ENCODE data around the gene DPYSL5. TPM values are rescaled to one million over a fixed set of nuclear protein-coding genes. Genes with fewer than 3 reads are reported as not detected.

Gene DPYSL5
- total and polyA plus RNA-seq, 2 of the 13 experiments (the other 11 are each of a cell fraction or from before 2014, with no cell fraction given), result 0.15 TPM; not detected in 1

DNA sequence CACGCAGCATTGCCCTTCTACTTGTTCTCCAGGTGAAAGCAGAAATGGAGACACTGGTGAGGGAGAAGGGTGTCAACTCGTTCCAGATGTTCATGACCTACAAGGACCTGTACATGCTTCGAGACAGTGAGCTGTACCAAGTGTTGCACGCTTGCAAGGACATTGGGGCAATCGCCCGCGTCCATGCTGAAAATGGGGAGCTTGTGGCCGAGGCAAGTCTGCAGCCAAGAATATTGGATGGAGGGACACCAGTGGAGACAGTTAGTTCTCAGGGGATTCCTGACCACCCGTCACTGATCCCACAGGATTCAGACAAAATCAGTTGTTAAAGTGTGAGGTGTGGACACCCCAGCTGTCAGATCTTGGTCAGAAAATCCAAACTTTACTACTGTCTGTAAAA lies 79.3 kb downstream of the DPYSL5 start:
- POLR2A ChIA-PET, result interaction anchor here (1.0 kb wide), 1 partner anchor 166 kb away, joined by 4 read pairs; no protein-coding TSS in a partner anchor
- 95% methylated on average over 9 of the region's 9 CpGs for WGBS (ENCODE audit: low lambda C conversion rate)
- intact Hi-C loops (cut with micrococcal nuclease; ENCODE audit: unreplicated experiment) (no loop called here), in situ Hi-C loops (cut with HindIII; ENCODE audit: extremely low pct_ligation_motif_present, low pct_unique_long_range_greater_than_20kb) (no loop called here)
- no peak overlapping the region for H3K9ac ChIP-seq (ENCODE audit: insufficient read depth, low read depth, low read length)
- no peak for DNase-seq (ENCODE audit: low spot score)
- no peak overlapping the region for H3K27ac ChIP-seq (ENCODE audit: extremely low read length, insufficient read depth, low read length)
- no peaks in the 10 kb centered on the region for H3K36me3 ChIP-seq (replicated peaks in 1 of 2; ENCODE audit: control insufficient read depth in 1 of 2, insufficient read depth in 2 of 2, low read length in 2 of 2)
- no peak overlapping the region for H2AFZ ChIP-seq (ENCODE audit: low read length)
- no peak overlapping the region for H3K4me3 ChIP-seq (replicated peaks in 1 of 3; ENCODE audit: insufficient read depth in 1 of 3, low read depth in 2 of 3, low read length in 3 of 3)
- peaks cover 2 to 4% of the 10 kb centered on the region in 2 experiments; a peak in 1 of 5 replicates for H3K27me3 ChIP-seq (ENCODE audit: control insufficient read depth in 1 of 2, insufficient read depth in 2 of 2, low read length in 2 of 2)
- H3K4me2 ChIP-seq (ENCODE audit: low read depth, low read length), result no peak overlapping the region
- CTCF ChIA-PET (ENCODE audit: low intra/inter-chr PET ratio, low total read pairs), result no interaction called here
- no peak for FAIRE-seq
- no peak for ATAC-seq
- H3K9me3 ChIP-seq (ENCODE audit: low read length), result no peaks in the 10 kb centered on the region
- H3K79me2 ChIP-seq (ENCODE audit: insufficient read depth, low read length), result no peaks in the 10 kb centered on the region
- no peaks in the 10 kb centered on the region for H4K20me1 ChIP-seq (ENCODE audit: insufficient read depth, low read length)
- no TSS peak for BruUV-seq (replicated peaks)
- no peak for TF ChIP-seq KMT2A (CRISPR knock-in tag; IDR thresholded peaks at IDR 0.05)
- TF ChIP-seq, protein P1, sequence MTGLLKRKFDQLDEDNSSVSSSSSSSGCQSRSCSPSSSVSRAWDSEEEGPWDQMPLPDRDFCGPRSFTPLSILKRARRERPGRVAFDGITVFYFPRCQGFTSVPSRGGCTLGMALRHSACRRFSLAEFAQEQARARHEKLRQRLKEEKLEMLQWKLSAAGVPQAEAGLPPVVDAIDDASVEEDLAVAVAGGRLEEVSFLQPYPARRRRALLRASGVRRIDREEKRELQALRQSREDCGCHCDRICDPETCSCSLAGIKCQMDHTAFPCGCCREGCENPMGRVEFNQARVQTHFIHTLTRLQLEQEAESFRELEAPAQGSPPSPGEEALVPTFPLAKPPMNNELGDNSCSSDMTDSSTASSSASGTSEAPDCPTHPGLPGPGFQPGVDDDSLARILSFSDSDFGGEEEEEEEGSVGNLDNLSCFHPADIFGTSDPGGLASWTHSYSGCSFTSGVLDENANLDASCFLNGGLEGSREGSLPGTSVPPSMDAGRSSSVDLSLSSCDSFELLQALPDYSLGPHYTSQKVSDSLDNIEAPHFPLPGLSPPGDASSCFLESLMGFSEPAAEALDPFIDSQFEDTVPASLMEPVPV (CRISPR knock-in tag; IDR thresholded peaks at IDR 0.05), result no peak
- H3K4me1 ChIP-seq (ENCODE audit: insufficient read depth, low read length), result peaks cover 69% of the 10 kb centered on the region

DNA sequence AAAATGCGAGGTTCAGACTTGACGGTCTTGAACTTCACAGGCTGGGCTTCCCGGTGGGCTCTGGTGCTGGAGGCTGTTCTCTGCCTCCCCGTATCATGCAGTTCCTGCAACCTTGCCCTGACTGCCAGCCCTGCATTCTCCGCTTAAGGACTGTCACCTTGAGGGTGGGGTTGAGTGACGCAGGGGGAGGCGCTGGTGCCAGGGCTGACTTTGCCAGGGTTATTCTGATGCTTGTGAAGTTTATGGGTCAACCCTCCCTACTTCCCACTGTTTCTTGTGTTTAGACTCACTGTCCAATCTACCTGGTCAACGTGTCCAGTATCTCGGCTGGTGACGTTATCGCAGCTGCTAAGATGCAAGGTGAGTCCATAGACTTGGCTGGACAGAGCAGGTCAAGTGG lies 85.0 kb downstream of the DPYSL5 start:
- ChIA-PET CTCF (ENCODE audit: low intra/inter-chr PET ratio, low total read pairs) (no interaction called here), POLR2A (no interaction called here)
- Histone ChIP-seq H3K4me3 (replicated peaks in 1 of 3; ENCODE audit: insufficient read depth in 1 of 3, low read depth in 2 of 3, low read length in 3 of 3) (no peak overlapping the region), H3K4me2 (ENCODE audit: low read depth, low read length) (no peak overlapping the region), H3K27ac (ENCODE audit: extremely low read length, insufficient read depth, low read length) (no peak overlapping the region), H3K9ac (ENCODE audit: insufficient read depth, low read depth, low read length) (no peak overlapping the region), H4K20me1 (ENCODE audit: insufficient read depth, low read length) (no peaks in the 10 kb centered on the region), H3K79me2 (ENCODE audit: insufficient read depth, low read length) (no peaks in the 10 kb centered on the region), H3K9me3 (ENCODE audit: low read length) (no peaks in the 10 kb centered on the region), H3K4me1 (ENCODE audit: insufficient read depth, low read length) (peaks cover 31% of the 10 kb centered on the region), H2AFZ (ENCODE audit: low read length) (no peak overlapping the region), H3K27me3 (ENCODE audit: control insufficient read depth in 1 of 2, insufficient read depth in 2 of 2, low read length in 2 of 2) (peaks cover 9 to 31% of the 10 kb centered on the region in 2 experiments; a peak in 3 of 5 replicates), H3K36me3 (replicated peaks in 1 of 2; ENCODE audit: control insufficient read depth in 1 of 2, insufficient read depth in 2 of 2, low read length in 2 of 2) (no peaks in the 10 kb centered on the region)
- no peak for ATAC-seq
- in situ Hi-C loops (cut with HindIII; ENCODE audit: extremely low pct_ligation_motif_present, low pct_unique_long_range_greater_than_20kb), result no loop called here
- DNase-seq (ENCODE audit: low spot score), result no peak
- intact Hi-C loops (cut with micrococcal nuclease; ENCODE audit: unreplicated experiment), result no loop called here
- BruUV-seq (replicated peaks), result no TSS peak
- 41% methylated on average over 7 of the region's 11 CpGs for WGBS (ENCODE audit: low lambda C conversion rate)
- FAIRE-seq, result no peak
- TF ChIP-seq ZNF383 (CRISPR knock-in tag; IDR thresholded peaks at IDR 0.05; ENCODE audit: borderline replicate concordance) (no peak), KDM3A (CRISPR knock-in tag; IDR thresholded peaks at IDR 0.05; ENCODE audit: low read depth) (no peak), KLF11 (CRISPR knock-in tag; IDR thresholded peaks at IDR 0.05) (no peak), RBFOX2 (IDR thresholded peaks at IDR 0.05; ENCODE audit: low read depth, low read length) (no peak), MED13 (CRISPR knock-in tag; IDR thresholded peaks at IDR 0.05) (no peak), POLR2G (IDR thresholded peaks at IDR 0.05; ENCODE audit: low read depth, low read length) (no peak), ZNF737 (CRISPR knock-in tag; IDR thresholded peaks at IDR 0.05; ENCODE audit: borderline replicate concordance) (no peak), HOXD1 (CRISPR knock-in tag; IDR thresholded peaks at IDR 0.05) (no peak), XRCC5 (optimal IDR thresholded peaks at IDR 0.05; ENCODE audit: low read length) (no peak)
- TF ChIP-seq, protein P2, sequence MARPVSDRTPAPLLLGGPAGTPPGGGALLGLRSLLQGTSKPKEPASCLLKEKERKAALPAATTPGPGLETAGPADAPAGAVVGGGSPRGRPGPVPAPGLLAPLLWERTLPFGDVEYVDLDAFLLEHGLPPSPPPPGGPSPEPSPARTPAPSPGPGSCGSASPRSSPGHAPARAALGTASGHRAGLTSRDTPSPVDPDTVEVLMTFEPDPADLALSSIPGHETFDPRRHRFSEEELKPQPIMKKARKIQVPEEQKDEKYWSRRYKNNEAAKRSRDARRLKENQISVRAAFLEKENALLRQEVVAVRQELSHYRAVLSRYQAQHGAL (CRISPR knock-in tag; IDR thresholded peaks at IDR 0.05; ENCODE audit: not compliant biosample characterization), result no peak
- TF ChIP-seq, protein P3, sequence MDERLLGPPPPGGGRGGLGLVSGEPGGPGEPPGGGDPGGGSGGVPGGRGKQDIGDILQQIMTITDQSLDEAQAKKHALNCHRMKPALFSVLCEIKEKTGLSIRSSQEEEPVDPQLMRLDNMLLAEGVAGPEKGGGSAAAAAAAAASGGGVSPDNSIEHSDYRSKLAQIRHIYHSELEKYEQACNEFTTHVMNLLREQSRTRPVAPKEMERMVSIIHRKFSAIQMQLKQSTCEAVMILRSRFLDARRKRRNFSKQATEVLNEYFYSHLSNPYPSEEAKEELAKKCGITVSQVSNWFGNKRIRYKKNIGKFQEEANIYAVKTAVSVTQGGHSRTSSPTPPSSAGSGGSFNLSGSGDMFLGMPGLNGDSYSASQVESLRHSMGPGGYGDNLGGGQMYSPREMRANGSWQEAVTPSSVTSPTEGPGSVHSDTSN (CRISPR knock-in tag; IDR thresholded peaks at IDR 0.05), result no peak
- TF ChIP-seq, protein P4, sequence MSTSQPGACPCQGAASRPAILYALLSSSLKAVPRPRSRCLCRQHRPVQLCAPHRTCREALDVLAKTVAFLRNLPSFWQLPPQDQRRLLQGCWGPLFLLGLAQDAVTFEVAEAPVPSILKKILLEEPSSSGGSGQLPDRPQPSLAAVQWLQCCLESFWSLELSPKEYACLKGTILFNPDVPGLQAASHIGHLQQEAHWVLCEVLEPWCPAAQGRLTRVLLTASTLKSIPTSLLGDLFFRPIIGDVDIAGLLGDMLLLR (CRISPR knock-in tag; IDR thresholded peaks at IDR 0.05), result no peak
- TF ChIP-seq, protein P5, sequence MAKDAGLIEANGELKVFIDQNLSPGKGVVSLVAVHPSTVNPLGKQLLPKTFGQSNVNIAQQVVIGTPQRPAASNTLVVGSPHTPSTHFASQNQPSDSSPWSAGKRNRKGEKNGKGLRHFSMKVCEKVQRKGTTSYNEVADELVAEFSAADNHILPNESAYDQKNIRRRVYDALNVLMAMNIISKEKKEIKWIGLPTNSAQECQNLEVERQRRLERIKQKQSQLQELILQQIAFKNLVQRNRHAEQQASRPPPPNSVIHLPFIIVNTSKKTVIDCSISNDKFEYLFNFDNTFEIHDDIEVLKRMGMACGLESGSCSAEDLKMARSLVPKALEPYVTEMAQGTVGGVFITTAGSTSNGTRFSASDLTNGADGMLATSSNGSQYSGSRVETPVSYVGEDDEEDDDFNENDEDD (CRISPR knock-in tag; IDR thresholded peaks at IDR 0.05; ENCODE audit: borderline replicate concordance), result no peak

Measured in HepG2 (cell line).